H1 (cell line): Measurements from ENCODE around the gene SPI1. TPM values are rescaled to one million over a fixed set of nuclear protein-coding genes. Genes with fewer than 3 reads are reported as not detected.

Experiments
- CTCF ChIA-PET: fragments of 300-600 bp; sonication (Branson Sonifier 250); formaldehyde crosslinking; loops from one replicate; lab custom pipeline; 2021; ENCODE audit not compliant: partially characterized antibody; lab: Charles Lee
- POLR2A ChIA-PET: fragments of 300-600 bp; sonication (Branson Sonifier 250); formaldehyde crosslinking; loops from one replicate; lab custom pipeline; 2021; ENCODE audit warnings: inconsistent platforms; ENCODE audit not compliant: partially characterized antibody; lab: Charles Lee
- DNase-seq, 2 experiments: peaks; one replicate each; pipeline versions ENCODE4 v3.0.0 to v3.0.0-alpha.2; 2010 to 2022; ENCODE audit warnings: low spot score in 2 of 2, low read depth in 1 of 2, mixed read lengths in 1 of 2
- FAIRE-seq: peaks from 2 replicates; lab custom pipeline; 2011; peaks lifted over from hg19 to GRCh38; lab: Jason Lieb, UNC
- H2AFZ ChIP-seq: 2 replicates; pipeline ENCODE4 v1.8.1; 2012; ENCODE audit warnings: low read length, inconsistent platforms
- H2AK5ac ChIP-seq: 2 replicates; pipeline ENCODE4 v1.6.1; 2013; ENCODE audit warnings: low read depth, low read length
- H2BK120ac ChIP-seq: replicated peaks from 2 replicates; pipeline ENCODE3; 2013; ENCODE audit warnings: low read depth, low read length, inconsistent platforms
- H2BK12ac ChIP-seq: 2 replicates; pipeline ENCODE4 v1.6.1; 2013; ENCODE audit warnings: low read depth, low read length
- H2BK15ac ChIP-seq: 2 replicates; pipeline ENCODE4 v1.6.1; 2013; ENCODE audit warnings: low read length
- H2BK20ac ChIP-seq: 2 replicates; pipeline ENCODE4 v1.6.1; 2013; ENCODE audit warnings: low read length
- H2BK5ac ChIP-seq: 2 replicates; pipeline ENCODE4 v1.6.1; 2013; ENCODE audit warnings: low read depth, low read length
- H3K14ac ChIP-seq: 2 replicates; pipeline ENCODE4 v1.6.1; 2013; ENCODE audit warnings: inconsistent platforms; ENCODE audit not compliant: insufficient read length
- H3K18ac ChIP-seq: 2 replicates; pipeline ENCODE4 v1.6.1; 2013; ENCODE audit warnings: low read length; ENCODE audit errors: extremely low read depth
- H3K23ac ChIP-seq: 2 replicates; pipeline ENCODE4 v1.6.1; 2013; ENCODE audit warnings: inconsistent platforms; ENCODE audit not compliant: insufficient read length
- H3K23me2 ChIP-seq: 2 replicates; pipeline ENCODE4 v1.6.1; 2013; ENCODE audit warnings: low read depth, low read length
- H3K27ac ChIP-seq: 2 replicates; pipeline ENCODE4 v1.6.1; 2011; ENCODE audit warnings: low read depth, low read length, inconsistent platforms
- H3K27me3 ChIP-seq, 4 experiments: replicated peaks in 1 of 4; 1 replicate in 1 of 4; 2 replicates in 3 of 4; pipeline versions ENCODE4 v1.6.1 to v1.8.1; 2011 to 2013; ENCODE audit warnings: low read length in 3 of 4, mild to moderate bottlenecking in 3 of 4, inconsistent platforms in 2 of 4, mixed read lengths in 2 of 4, moderate library complexity in 1 of 4; ENCODE audit not compliant: control insufficient read depth in 3 of 4, insufficient read depth in 3 of 4; ENCODE audit errors: extremely low read depth in 1 of 4
- H3K36me3 ChIP-seq, 4 experiments: 2 replicates each; pipeline versions ENCODE4 v1.6.1 to v1.8.1; 2011 to 2013; ENCODE audit warnings: mild to moderate bottlenecking in 4 of 4, low read length in 3 of 4, moderate library complexity in 2 of 4, control low read depth in 1 of 4, inconsistent platforms in 1 of 4; ENCODE audit not compliant: insufficient read depth in 4 of 4, control insufficient read depth in 2 of 4
- H3K4ac ChIP-seq: replicated peaks from 2 replicates; pipeline ENCODE3; 2013; ENCODE audit warnings: low read length, low read depth, mixed read lengths, inconsistent platforms; ENCODE audit not compliant: insufficient read length
- H3K4me1 ChIP-seq, 4 experiments: replicated peaks in 1 of 4; 1 replicate in 1 of 4; 2 replicates in 3 of 4; pipeline versions ENCODE4 v1.6.1 to v1.8.1; 2011 to 2013; ENCODE audit warnings: low read length in 3 of 4, inconsistent platforms in 2 of 4, mixed read lengths in 1 of 4; ENCODE audit not compliant: insufficient read depth in 4 of 4, control insufficient read depth in 3 of 4
- H3K4me2 ChIP-seq, 2 experiments: 2 replicates each; pipeline versions ENCODE4 v1.6.1 to v1.8.1; 2011 to 2013; ENCODE audit warnings: low read depth in 2 of 2, low read length in 2 of 2, control low read depth in 1 of 2, inconsistent platforms in 1 of 2, mild to moderate bottlenecking in 1 of 2; ENCODE audit not compliant: insufficient read depth in 1 of 2
- H3K4me3 ChIP-seq, 4 experiments: fragments of 200-600, 300-600 bp in 1 of 4; sonication (generic), shearing (Covaris generic), sonication (Bioruptor Twin) in 1 of 4; 2 replicates each; pipeline versions ENCODE4 v1.5.1 to v1.8.1; 2011 to 2016; ENCODE audit warnings: low read length in 4 of 4, low read depth in 3 of 4, control low read depth in 2 of 4, inconsistent platforms in 2 of 4, mild to moderate bottlenecking in 2 of 4, mixed read lengths in 1 of 4, moderate library complexity in 1 of 4; ENCODE audit not compliant: insufficient read depth in 2 of 4; ENCODE audit errors: extremely low read depth in 1 of 4
- H3K56ac ChIP-seq: replicated peaks from 2 replicates; pipeline ENCODE3; 2013; ENCODE audit warnings: low read depth, mild to moderate bottlenecking, mixed read lengths, low read length, inconsistent platforms; ENCODE audit not compliant: insufficient read length
- H3K79me1 ChIP-seq: 2 replicates; pipeline ENCODE4 v1.6.1; 2013; ENCODE audit warnings: low read depth, low read length, control low read depth
- H3K79me2 ChIP-seq, 2 experiments: 2 replicates each; pipeline versions ENCODE4 v1.6.1 to v1.8.1; 2012 to 2013; ENCODE audit warnings: low read length in 2 of 2, mild to moderate bottlenecking in 2 of 2, inconsistent platforms in 1 of 2; ENCODE audit not compliant: insufficient read depth in 2 of 2, control insufficient read depth in 1 of 2
- H3K9ac ChIP-seq, 4 experiments: replicated peaks in 1 of 4; 1 replicate in 1 of 4; 2 replicates in 3 of 4; pipeline versions ENCODE4 v1.6.1 to v1.8.1; 2011 to 2013; ENCODE audit warnings: low read depth in 3 of 4, low read length in 3 of 4, control low read depth in 2 of 4, mild to moderate bottlenecking in 2 of 4, moderate library complexity in 2 of 4, inconsistent platforms in 1 of 4; ENCODE audit errors: extremely low read depth in 1 of 4
- H3K9me3 ChIP-seq, 2 experiments: 2 replicates each; pipeline versions ENCODE4 v1.6.1 to v1.8.1; 2012 to 2013; ENCODE audit warnings: mild to moderate bottlenecking in 2 of 2, moderate library complexity in 2 of 2, control low read depth in 1 of 2, inconsistent platforms in 1 of 2, low read depth in 1 of 2, low read length in 1 of 2, mixed read lengths in 1 of 2; ENCODE audit not compliant: insufficient read depth in 2 of 2
- H4K20me1 ChIP-seq, 2 experiments: replicated peaks in 1 of 2; 2 replicates each; pipeline versions ENCODE3 to v1.8.1; 2011 to 2013; ENCODE audit warnings: inconsistent platforms in 2 of 2, low read length in 2 of 2, mild to moderate bottlenecking in 1 of 2; ENCODE audit not compliant: insufficient read depth in 2 of 2, control insufficient read depth in 1 of 2
- H4K5ac ChIP-seq: 2 replicates; pipeline ENCODE4 v1.6.1; 2013; ENCODE audit warnings: low read length, low read depth, mixed read lengths, inconsistent platforms; ENCODE audit not compliant: insufficient read length
- H4K8ac ChIP-seq: 2 replicates; pipeline ENCODE4 v1.8.0; 2013; ENCODE audit warnings: mild to moderate bottlenecking, moderate library complexity, low read length, inconsistent platforms; ENCODE audit not compliant: insufficient read depth; ENCODE audit errors: extremely low read depth
- H4K91ac ChIP-seq: replicated peaks from 2 replicates; pipeline ENCODE3; 2013; ENCODE audit warnings: low read length, mixed read lengths, inconsistent platforms; ENCODE audit not compliant: insufficient read length
- POLR2A ChIP-seq, 2 experiments: IDR thresholded peaks; 1 replicate in 1 of 2; 2 replicates in 1 of 2; pipeline ENCODE4 v1.6.1; 2011; ENCODE audit warnings: low read depth in 2 of 2, low read length in 2 of 2, mild to moderate bottlenecking in 2 of 2; ENCODE audit errors: control extremely low read depth in 1 of 2
- POLR2AphosphoS5 ChIP-seq: IDR thresholded peaks from 2 replicates; pipeline ENCODE4 v1.6.1; 2011; ENCODE audit warnings: low read depth, low read length
- RBBP5 ChIP-seq: IDR thresholded peaks from 2 replicates; pipeline ENCODE4 v1.7.1; 2012; ENCODE audit warnings: low read depth, mild to moderate bottlenecking, inconsistent platforms, low read length, moderate library complexity, borderline replicate concordance
- WGBS, 2 experiments: shearing (Covaris generic) in 1 of 2; methylation state at CpG; one replicate each; pipeline versions ENCODE4 v1.1.6 to v1.1.7; 2013 to 2015; ENCODE audit warnings: low lambda C conversion rate in 2 of 2, mixed read lengths in 2 of 2, inconsistent platforms in 1 of 2, low coverage in 1 of 2, missing lambda C conversion rate in 1 of 2; ENCODE audit not compliant: insufficient replicate concordance in 2 of 2, insufficient coverage in 1 of 2, insufficient read length in 1 of 2; ENCODE audit errors: extremely low coverage in 1 of 2, missing lambda C conversion rate in 1 of 2; 5-methylcytosine and 5-hydroxymethylcytosine counted together
- polyA plus RNA-seq, 7 experiments: library from polyadenylated mRNA; depleted of rRNA in 3 of 7; stranded (reverse) in 5 of 7; unstranded in 2 of 7; fragments of >200 nt in 5 of 7; fragments of 200-250 nt in 2 of 7; gene quantifications; 1 replicate in 5 of 7; 2 replicates in 1 of 7; 4 replicates in 1 of 7; pipeline versions ENCODE4 v1.2.1 to v1.2.3, GENCODE V29; 2011 to 2013; ENCODE audit warnings: missing spikeins in 2 of 7, mixed read lengths in 2 of 7
- total RNA-seq: library from RNA; stranded (reverse); fragmentation: NEBNext Ultra II Directional; extraction: Animal tissue kit (Norgen Biotek cat#: 25700); gene quantifications from 2 replicates; pipeline ENCODE4 v1.2.1, GENCODE V29; 2021

SPI1 gene
- total and polyA plus RNA-seq, 2 of the 8 experiments (the other 6 are each of a cell fraction or from before 2014, with no cell fraction given), result 0.12 TPM; not detected in 1

GRCh38 chr11:47415091-47415854, 36.9 kb upstream of the SPI1 start:
- TF ChIP-seq POLR2AphosphoS5, result peak; percentile 39; the same call in 1 of the 2 replicates
- no peak for TF ChIP-seq RBBP5
- peak in 1 of 2 experiments; percentile 34; a peak in 1 of 3 replicates for TF ChIP-seq POLR2A (IDR thresholded peaks at IDR 0.05; ENCODE audit: control extremely low read depth in 1 of 2, low read depth in 2 of 2, low read length in 2 of 2)
- TF ChIP-seq, all 59 proteins: peak for 2
- Histone ChIP-seq H2BK20ac (no peak overlapping the region), H4K20me1 (peaks cover 0 to 15% of the 10 kb centered on the region in 2 experiments), H3K4me2 (no peak overlapping the region), H2AK5ac (no peak overlapping the region), H2BK12ac (no peak overlapping the region), H3K9me3 (no peaks in the 10 kb centered on the region), H4K5ac (no peak overlapping the region), H3K23ac (no peak overlapping the region), H2BK5ac (peak overlapping the region; percentile 21; the same call in 1 of the 2 replicates), H3K23me2 (no peaks in the 10 kb centered on the region), H3K27ac (no peak overlapping the region), H3K4me3 (no peak overlapping the region), H2BK120ac (no peak overlapping the region), H3K79me1 (no peaks in the 10 kb centered on the region), H2BK15ac (no peak overlapping the region), H3K79me2 (no peaks in the 10 kb centered on the region), H3K18ac (no peak overlapping the region), H3K4me1 (peaks cover 0 to 2% (median 0%) of the 10 kb centered on the region in 4 experiments; a peak in 2 of 7 replicates), H3K56ac (no peak overlapping the region), H4K91ac (no peak overlapping the region), H3K36me3 (peaks cover 10 to 23% (median 18%) of the 10 kb centered on the region in 4 experiments; a peak in 6 of 8 replicates), H3K9ac (no peak overlapping the region), H2AFZ (no peak overlapping the region), H4K8ac (no peak overlapping the region; the same call in 1 of the 2 replicates), H3K4ac (no peak overlapping the region), H3K27me3 (no peaks in the 10 kb centered on the region), H3K14ac (no peak overlapping the region)
- DNase-seq (no peak), FAIRE-seq (no peak)
- WGBS, 2 experiments, result 92% methylated on average over 28 of the region's 31 CpGs; no CpG with 5 or more reads in 1 of the 2 experiments
- POLR2A ChIA-PET, result interaction anchor here (0.5 to 12.8 kb wide), 9 partner anchors 8 to 200 kb away, joined by 3 to 140 read pairs (median 4); partner anchors contain the start of genes DDB2 and PSMC3
- CTCF ChIA-PET, result interaction anchor here (0.6 to 1.2 kb wide), 5 partner anchors 8 to 131 kb away, joined by 3 to 4 read pairs (median 3); no protein-coding TSS in a partner anchor
